ENCODE results near the gene CDKL1. TPM values are rescaled to one million over a fixed set of nuclear protein-coding genes. Genes with fewer than 3 reads are reported as not detected.
"Not testable (repeated sequence)": the region's sequence is repeated elsewhere in the genome, so short reads cannot be mapped to it uniquely, and the experiment has no call there.

Gene CDKL1
- total RNA-seq, 1 experiment from 2014 or later, result 5.9 TPM

DNA sequence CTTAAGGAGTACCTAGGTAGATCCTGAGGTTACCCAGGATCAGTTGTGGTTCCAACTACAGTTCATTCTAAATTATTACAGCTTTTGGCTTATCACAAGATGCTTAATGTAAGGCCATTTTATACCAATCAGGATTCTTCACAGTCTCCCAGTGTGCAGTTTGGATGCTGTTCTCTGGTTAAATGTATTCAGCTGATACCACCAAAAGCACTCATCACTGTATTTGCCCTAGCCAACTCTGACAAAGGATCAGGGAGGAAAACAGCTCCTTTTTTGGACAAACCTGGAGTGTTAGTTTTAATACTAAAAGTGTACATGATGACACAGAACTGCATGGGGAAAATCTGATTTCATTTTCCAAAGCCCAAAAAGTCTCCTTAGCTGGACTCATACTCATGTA, 65.1 kb downstream of the CDKL1 start:
- Histone ChIP-seq H3K4me3 (ENCODE audit: low read length) (no peak overlapping the region), H3K4me2 (ENCODE audit: low read depth, low read length, poor library complexity, severe bottlenecking) (no peak overlapping the region), H3K9me3 (ENCODE audit: low read length) (no peaks in the 10 kb centered on the region), H3K27ac (ENCODE audit: low read length) (no peak overlapping the region), H3K4me1 (ENCODE audit: low read length) (peaks cover 7% of the 10 kb centered on the region), H2AFZ (ENCODE audit: low read length) (no peak overlapping the region), H3K27me3 (ENCODE audit: low read length) (no peaks in the 10 kb centered on the region), H3K9ac (ENCODE audit: low read length) (no peak overlapping the region), H3K79me2 (ENCODE audit: low read length) (peaks cover 1% of the 10 kb centered on the region; the same call in 1 of the 2 replicates), H3K9me2 (replicated peaks; ENCODE audit: insufficient read depth, low read length) (no peaks in the 10 kb centered on the region), H4K20me1 (ENCODE audit: insufficient read depth, low read depth, low read length) (no peaks in the 10 kb centered on the region), H3K36me3 (ENCODE audit: insufficient read depth, low read length) (peaks cover 24% of the 10 kb centered on the region)
- DNase-seq, result no peak

DNA sequence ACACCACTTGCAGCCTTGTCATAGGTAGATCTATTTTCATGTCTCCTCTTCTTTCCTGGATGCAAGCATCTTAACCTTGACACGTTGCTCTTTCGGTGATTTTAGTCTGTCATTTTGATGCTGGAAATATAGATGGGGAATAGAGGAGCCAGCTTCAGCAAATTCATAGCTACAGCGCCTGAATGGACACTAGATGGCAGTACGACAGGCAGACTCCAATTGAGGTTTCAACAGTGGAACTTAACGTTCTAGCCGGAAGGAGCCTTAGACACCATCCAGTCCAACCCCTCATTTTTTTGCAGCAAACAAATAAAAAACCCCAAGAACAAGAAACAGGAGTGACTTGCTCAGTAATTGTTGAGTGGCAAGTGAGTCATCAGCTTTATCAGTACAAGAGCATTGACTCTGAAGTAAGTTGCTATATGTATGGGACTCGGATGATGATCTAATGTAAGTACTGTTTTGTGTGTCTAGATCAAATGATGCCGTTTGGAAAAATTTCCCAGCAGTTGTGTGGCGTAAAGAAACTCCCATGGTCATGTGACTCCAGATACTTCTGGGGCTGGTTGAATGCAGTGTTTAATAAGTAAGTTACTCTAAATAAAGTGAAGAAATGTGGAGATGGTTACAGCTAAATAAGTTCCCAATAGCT, 75.5 kb downstream of the CDKL1 start:
- Histone ChIP-seq H3K27ac (ENCODE audit: low read length) (peak overlapping the region; percentile 65), H3K9me2 (replicated peaks; ENCODE audit: insufficient read depth, low read length) (no peaks in the 10 kb centered on the region), H3K9me3 (ENCODE audit: low read length) (no peaks in the 10 kb centered on the region), H3K36me3 (ENCODE audit: insufficient read depth, low read length) (peaks cover 35% of the 10 kb centered on the region), H4K20me1 (ENCODE audit: insufficient read depth, low read depth, low read length) (no peaks in the 10 kb centered on the region), H3K27me3 (ENCODE audit: low read length) (no peaks in the 10 kb centered on the region), H3K4me3 (ENCODE audit: low read length) (peak overlapping the region; percentile 57), H3K4me2 (ENCODE audit: low read depth, low read length, poor library complexity, severe bottlenecking) (peak overlapping the region; percentile 77), H3K9ac (ENCODE audit: low read length) (peak overlapping the region; percentile 56), H3K4me1 (ENCODE audit: low read length) (peaks cover 44% of the 10 kb centered on the region), H3K79me2 (ENCODE audit: low read length) (peaks cover 70% of the 10 kb centered on the region), H2AFZ (ENCODE audit: low read length) (peak overlapping the region; percentile 52)
- peak; percentile 96 for DNase-seq

DNA sequence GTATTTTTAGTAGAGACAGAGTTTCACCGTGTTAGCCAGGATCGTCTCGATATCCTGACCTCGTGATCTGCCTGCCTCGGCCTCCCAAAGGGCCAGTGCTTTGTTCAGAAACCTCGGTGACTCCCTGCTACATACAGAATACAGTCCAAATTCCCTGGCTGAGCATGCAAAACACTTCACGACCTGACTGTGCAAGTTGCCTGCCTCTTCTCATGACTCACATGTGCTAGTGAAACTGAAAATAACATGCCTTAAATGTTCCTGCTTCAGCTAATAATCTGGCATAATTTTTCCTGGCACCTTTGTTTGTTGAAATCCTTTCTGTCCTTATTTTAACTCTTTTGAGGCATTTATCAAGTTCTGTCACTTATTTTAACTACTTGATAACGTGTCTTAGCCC, 76.4 kb downstream of the CDKL1 start:
- peak overlapping the region; percentile 56 for H3K9ac ChIP-seq (ENCODE audit: low read length)

DNA sequence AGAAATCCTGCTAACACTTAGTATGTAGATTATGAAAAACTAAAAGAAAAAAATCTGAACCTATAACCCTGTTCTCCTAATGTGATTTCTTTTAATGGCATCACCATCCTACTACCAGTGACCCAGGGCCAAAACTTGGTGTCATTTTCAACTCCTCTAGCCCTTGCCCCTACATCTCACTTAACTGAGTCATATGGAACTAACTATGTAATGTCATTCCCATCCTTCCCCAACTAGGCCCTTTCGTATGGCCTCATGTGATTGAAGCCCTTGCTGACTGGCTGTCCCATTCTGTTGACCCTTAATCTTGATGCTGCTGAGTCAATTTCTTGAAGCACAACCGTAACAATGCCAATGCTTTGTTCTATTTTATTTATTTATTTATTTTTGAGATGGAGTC, 77.0 kb downstream of the CDKL1 start:
- H3K27me3 ChIP-seq (ENCODE audit: low read length), result no peaks in the 10 kb centered on the region
- no peak overlapping the region for H2AFZ ChIP-seq (ENCODE audit: low read length)
- peak overlapping the region; percentile 65 for H3K27ac ChIP-seq (ENCODE audit: low read length)
- H3K4me3 ChIP-seq (ENCODE audit: low read length), result peak overlapping the region; percentile 16; the same call in 1 of the 2 replicates
- H4K20me1 ChIP-seq (ENCODE audit: insufficient read depth, low read depth, low read length), result no peaks in the 10 kb centered on the region
- H3K4me2 ChIP-seq (ENCODE audit: low read depth, low read length, poor library complexity, severe bottlenecking), result peak overlapping the region; percentile 77
- peaks cover 44% of the 10 kb centered on the region for H3K4me1 ChIP-seq (ENCODE audit: low read length)
- peaks cover 29% of the 10 kb centered on the region for H3K36me3 ChIP-seq (ENCODE audit: insufficient read depth, low read length)
- peak overlapping the region; percentile 56 for H3K9ac ChIP-seq (ENCODE audit: low read length)
- H3K79me2 ChIP-seq (ENCODE audit: low read length), result peaks cover 74% of the 10 kb centered on the region
- DNase-seq, result no peak
- H3K9me2 ChIP-seq (replicated peaks; ENCODE audit: insufficient read depth, low read length), result no peaks in the 10 kb centered on the region
- no peaks in the 10 kb centered on the region for H3K9me3 ChIP-seq (ENCODE audit: low read length)

More for the DNA sequence above, 76.4 kb downstream of the CDKL1 start:
- peak overlapping the region; percentile 57 for H3K4me3 ChIP-seq (ENCODE audit: low read length)
- peak overlapping the region; percentile 65 for H3K27ac ChIP-seq (ENCODE audit: low read length)
- H3K4me1 ChIP-seq (ENCODE audit: low read length), result peaks cover 44% of the 10 kb centered on the region
- peak; percentile 64 for DNase-seq
- H3K27me3 ChIP-seq (ENCODE audit: low read length), result no peaks in the 10 kb centered on the region
- no peak overlapping the region for H2AFZ ChIP-seq (ENCODE audit: low read length)
- peaks cover 34% of the 10 kb centered on the region for H3K36me3 ChIP-seq (ENCODE audit: insufficient read depth, low read length)
- H3K9me2 ChIP-seq (replicated peaks; ENCODE audit: insufficient read depth, low read length), result no peaks in the 10 kb centered on the region
- no peaks in the 10 kb centered on the region for H4K20me1 ChIP-seq (ENCODE audit: insufficient read depth, low read depth, low read length)
- peaks cover 73% of the 10 kb centered on the region for H3K79me2 ChIP-seq (ENCODE audit: low read length)
- no peaks in the 10 kb centered on the region for H3K9me3 ChIP-seq (ENCODE audit: low read length)
- H3K4me2 ChIP-seq (ENCODE audit: low read depth, low read length, poor library complexity, severe bottlenecking), result peak overlapping the region; percentile 77

DNA sequence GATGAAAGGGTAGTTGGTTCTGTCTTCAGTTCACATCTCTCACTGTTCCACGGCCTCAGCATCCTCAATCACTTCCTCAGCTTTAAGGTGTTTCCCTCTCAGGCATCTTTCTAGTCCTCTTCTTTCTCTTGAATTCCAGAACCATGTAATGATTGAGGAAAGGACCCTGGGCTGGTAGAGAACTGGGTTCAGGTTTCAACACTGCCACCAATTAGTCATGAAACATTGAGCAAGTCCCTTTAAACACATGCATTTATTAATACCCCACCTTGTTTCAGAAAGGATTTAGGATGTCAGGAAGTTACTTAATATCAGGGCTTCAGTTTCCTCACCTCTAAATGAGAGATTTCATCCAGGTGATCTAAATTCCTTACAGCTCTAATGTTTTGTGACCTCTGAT, 77.4 kb downstream of the CDKL1 start:
- no peaks in the 10 kb centered on the region for H4K20me1 ChIP-seq (ENCODE audit: insufficient read depth, low read depth, low read length)
- H3K9ac ChIP-seq (ENCODE audit: low read length), result peak overlapping the region; percentile 56; the same call in 1 of the 2 replicates
- H2AFZ ChIP-seq (ENCODE audit: low read length), result no peak overlapping the region
- H3K27me3 ChIP-seq (ENCODE audit: low read length), result no peaks in the 10 kb centered on the region
- H3K9me2 ChIP-seq (replicated peaks; ENCODE audit: insufficient read depth, low read length), result no peaks in the 10 kb centered on the region
- H3K27ac ChIP-seq (ENCODE audit: low read length), result peak overlapping the region; percentile 65
- peaks cover 28% of the 10 kb centered on the region for H3K36me3 ChIP-seq (ENCODE audit: insufficient read depth, low read length)
- H3K9me3 ChIP-seq (ENCODE audit: low read length), result no peaks in the 10 kb centered on the region
- H3K4me2 ChIP-seq (ENCODE audit: low read depth, low read length, poor library complexity, severe bottlenecking), result peak overlapping the region; percentile 77
- DNase-seq, result no peak
- H3K4me3 ChIP-seq (ENCODE audit: low read length), result peak overlapping the region; percentile 16; the same call in 1 of the 2 replicates
- H3K79me2 ChIP-seq (ENCODE audit: low read length), result peaks cover 75% of the 10 kb centered on the region
- peaks cover 44% of the 10 kb centered on the region for H3K4me1 ChIP-seq (ENCODE audit: low read length)

DNA sequence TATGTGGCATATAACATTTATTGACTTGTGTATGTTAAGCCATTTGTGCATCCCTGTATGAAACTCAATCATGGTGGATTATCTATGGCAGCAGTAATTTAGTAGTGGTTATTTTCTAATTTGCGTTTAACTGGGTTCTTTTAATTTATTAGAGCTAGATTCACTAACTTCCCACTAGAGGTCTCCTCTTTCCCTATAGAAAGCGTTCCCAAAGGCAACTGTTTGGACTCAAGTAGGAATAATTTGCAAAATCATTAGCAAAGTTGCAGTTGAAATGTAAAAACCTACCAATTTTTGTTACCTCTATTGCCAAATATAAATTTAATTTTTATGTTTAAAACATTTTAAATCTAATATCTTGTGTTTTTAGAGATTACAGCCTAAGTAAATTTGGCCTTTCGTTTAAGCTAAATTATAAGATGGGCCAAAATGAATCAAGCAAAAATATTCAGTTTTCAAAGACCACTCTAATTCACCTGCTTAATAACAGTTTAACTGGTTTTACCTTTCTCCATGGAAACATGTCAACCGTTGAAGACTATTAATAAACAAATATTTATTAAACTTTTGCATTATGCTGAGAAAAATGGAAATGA, 78.6 kb downstream of the CDKL1 start:
- H3K9me2 ChIP-seq (replicated peaks; ENCODE audit: insufficient read depth, low read length), result no peaks in the 10 kb centered on the region
- H3K4me2 ChIP-seq (ENCODE audit: low read depth, low read length, poor library complexity, severe bottlenecking), result no peak overlapping the region
- no peaks in the 10 kb centered on the region for H4K20me1 ChIP-seq (ENCODE audit: insufficient read depth, low read depth, low read length)
- peaks cover 51% of the 10 kb centered on the region for H3K4me1 ChIP-seq (ENCODE audit: low read length)
- H3K27me3 ChIP-seq (ENCODE audit: low read length), result no peaks in the 10 kb centered on the region
- H3K79me2 ChIP-seq (ENCODE audit: low read length), result peaks cover 80% of the 10 kb centered on the region
- H3K36me3 ChIP-seq (ENCODE audit: insufficient read depth, low read length), result peaks cover 28% of the 10 kb centered on the region
- H3K9ac ChIP-seq (ENCODE audit: low read length), result no peak overlapping the region
- H3K9me3 ChIP-seq (ENCODE audit: low read length), result 0 out of 2 replicates have a peak, but pooled peaks cover 2% of the 10 kb centered on the region
- H2AFZ ChIP-seq (ENCODE audit: low read length), result no peak overlapping the region
- no peak overlapping the region for H3K4me3 ChIP-seq (ENCODE audit: low read length)
- DNase-seq, result peak; percentile 56
- H3K27ac ChIP-seq (ENCODE audit: low read length), result peak overlapping the region; percentile 40

DNA sequence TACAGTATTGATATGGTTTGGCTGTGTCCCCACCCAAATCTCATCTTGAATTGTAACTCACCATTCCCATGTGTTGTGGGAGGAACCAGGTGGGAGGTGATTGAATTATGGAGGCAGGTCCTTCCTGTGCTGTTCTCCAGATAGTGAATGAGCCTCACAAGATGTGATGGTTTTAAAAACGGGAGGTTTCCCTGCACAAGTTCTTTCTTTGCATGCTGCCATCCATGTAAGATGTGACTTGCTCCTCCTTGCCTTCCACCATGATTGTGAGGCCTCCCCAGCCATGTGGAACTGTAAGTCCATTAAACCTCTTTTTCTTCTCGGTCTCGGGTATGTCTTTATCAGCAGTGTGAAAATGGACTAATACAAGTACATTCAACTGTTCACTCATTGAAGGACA, 82.6 kb downstream of the CDKL1 start:
- H3K27me3 ChIP-seq (ENCODE audit: low read length); H4K20me1 ChIP-seq (ENCODE audit: insufficient read depth, low read depth, low read length); DNase-seq; H3K9me2 ChIP-seq (replicated peaks; ENCODE audit: insufficient read depth, low read length); H2AFZ ChIP-seq (ENCODE audit: low read length); H3K27ac ChIP-seq (ENCODE audit: low read length); H3K9ac ChIP-seq (ENCODE audit: low read length); H3K9me3 ChIP-seq (ENCODE audit: low read length): not testable (repeated sequence)
- Histone ChIP-seq H3K4me3 (ENCODE audit: low read length) (peak overlapping the region; percentile 77; the same call in 1 of the 2 replicates), H3K4me1 (ENCODE audit: low read length) (peaks cover 42% of the 10 kb centered on the region), H3K79me2 (ENCODE audit: low read length) (peaks cover 86% of the 10 kb centered on the region), H3K36me3 (ENCODE audit: insufficient read depth, low read length) (peaks cover 22% of the 10 kb centered on the region), H3K4me2 (ENCODE audit: low read depth, low read length, poor library complexity, severe bottlenecking) (peak overlapping the region; percentile 80)

DNA sequence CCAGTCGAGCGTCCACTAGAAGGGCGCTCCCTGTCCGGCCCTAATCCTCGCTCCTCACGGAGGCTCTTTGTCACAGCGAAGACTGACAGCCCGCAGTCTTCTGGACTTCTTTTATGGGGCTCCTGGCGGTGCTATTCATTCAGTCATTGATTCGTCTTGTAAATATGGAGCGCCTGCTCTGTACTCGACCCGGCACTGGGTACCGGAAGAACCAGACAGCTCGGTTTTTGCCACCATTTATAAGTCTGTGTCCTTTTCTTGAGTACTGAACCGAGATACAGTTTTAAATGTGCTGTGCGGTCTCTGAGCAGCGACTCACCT, 84.0 kb downstream of the CDKL1 start:
- DNase-seq, result no peak
- Histone ChIP-seq H3K27ac (ENCODE audit: low read length) (peak overlapping the region; percentile 67), H3K9me3 (ENCODE audit: low read length) (0 out of 2 replicates have a peak, but pooled peaks cover 2% of the 10 kb centered on the region), H3K36me3 (ENCODE audit: insufficient read depth, low read length) (peaks cover 22% of the 10 kb centered on the region), H3K27me3 (ENCODE audit: low read length) (no peaks in the 10 kb centered on the region), H4K20me1 (ENCODE audit: insufficient read depth, low read depth, low read length) (no peaks in the 10 kb centered on the region), H3K4me1 (ENCODE audit: low read length) (peaks cover 28% of the 10 kb centered on the region), H3K79me2 (ENCODE audit: low read length) (peaks cover 86% of the 10 kb centered on the region), H3K4me2 (ENCODE audit: low read depth, low read length, poor library complexity, severe bottlenecking) (peak overlapping the region; percentile 80), H3K9ac (ENCODE audit: low read length) (peak overlapping the region; percentile 76), H3K9me2 (replicated peaks; ENCODE audit: insufficient read depth, low read length) (no peaks in the 10 kb centered on the region), H2AFZ (ENCODE audit: low read length) (peak overlapping the region; percentile 61; the same call in 1 of the 2 replicates), H3K4me3 (ENCODE audit: low read length) (peak overlapping the region; percentile 77)

All from Karpas-422 (cell line).